Naive B cell (primary cell): ENCODE data around the gene ASCL2. TPM values are rescaled to one million over a fixed set of nuclear protein-coding genes. Genes with fewer than 3 reads are reported as not detected.
A peak's percentile ranks its signal among the peaks of the same experiment; 100 is the strongest.

ENCODE experiments used
- ATAC-seq, 2 donors: fragments of 150-1000 bp; cut with Tn5 transposase; 2 replicates each; pipeline ENCODE4 v1.10.0; 2021; ENCODE audit warnings: low read depth in 2 of 2, mild to moderate bottlenecking in 2 of 2, moderate library complexity in 2 of 2
- DNase-seq: peaks from one replicate; pipeline ENCODE4 v3.0.0; 2022
- H3K27ac Mint-ChIP-seq, 6 donors: one replicate each; pipeline ENCODE4 v1.8.0; 2020 to 2022; ENCODE audit warnings: mild to moderate bottlenecking in 6 of 6, mixed read lengths in 6 of 6, moderate library complexity in 5 of 6, inconsistent platforms in 2 of 6
- H3K27me3 Mint-ChIP-seq, 3 donors: one replicate each; pipeline ENCODE4 v1.8.0; 2021 to 2022; ENCODE audit warnings: mixed read lengths in 3 of 3, mild to moderate bottlenecking in 1 of 3
- H3K36me3 Mint-ChIP-seq, 2 donors: one replicate each; pipeline ENCODE4 v1.8.0; 2020 to 2022; ENCODE audit warnings: mixed read lengths in 2 of 2, inconsistent platforms in 1 of 2, mild to moderate bottlenecking in 1 of 2
- H3K4me1 Mint-ChIP-seq, 3 donors: one replicate each; pipeline ENCODE4 v1.8.0; 2020 to 2022; ENCODE audit warnings: mixed read lengths in 3 of 3, inconsistent platforms in 1 of 3, mild to moderate bottlenecking in 1 of 3, moderate library complexity in 1 of 3
- H3K4me3 Mint-ChIP-seq, 8 donors: one replicate each; pipeline ENCODE4 v1.8.0; 2020 to 2022; ENCODE audit warnings: mild to moderate bottlenecking in 8 of 8, mixed read lengths in 8 of 8, moderate library complexity in 8 of 8, inconsistent platforms in 2 of 8
- H3K9me3 Mint-ChIP-seq, 7 donors: one replicate each; pipeline ENCODE4 v1.8.0; 2020 to 2022; ENCODE audit warnings: mixed read lengths in 7 of 7, mild to moderate bottlenecking in 5 of 7, inconsistent platforms in 2 of 7, moderate library complexity in 1 of 7
- polyA plus RNA-seq, 6 donors: library from polyadenylated mRNA; unstranded; fragments of 300-500 nt; fragmentation: Illumina TruSeq; gene quantifications; one replicate each; pipeline ENCODE4 v1.2.3, GENCODE V29; 2021; ENCODE audit warnings: low read depth in 6 of 6

ASCL2 gene
- polyA plus RNA-seq, 6 donors from 2014 or later, result 0.35 to 1.7 (median 0.60) TPM; not detected in 1

GRCh38 chr11:2263724-2264360 is 6.5 kb downstream of the ASCL2 start:
- DNase-seq, result no peak

GRCh38 chr11:2263071-2263565 is 7.3 kb downstream of the ASCL2 start:
- Mint-ChIP-seq H3K36me3 (no peaks in the 10 kb centered on the region), H3K9me3 (no peaks in the 10 kb centered on the region), H3K4me1 (peaks cover 15 to 32% (median 17%) of the 10 kb centered on the region in 3 donors), H3K27me3 (peaks cover 0 to 4% (median 4%) of the 10 kb centered on the region in 3 donors), H3K27ac (no peak overlapping the region), H3K4me3 (no peak overlapping the region)
- DNase-seq (no peak), ATAC-seq (no peak)

More at GRCh38 chr11:2263724-2264360, 6.5 kb downstream of the ASCL2 start:
- no peak for ATAC-seq
- H3K27me3 Mint-ChIP-seq, result no peaks in the 10 kb centered on the region
- H3K4me3 Mint-ChIP-seq, result no peak overlapping the region
- H3K4me1 Mint-ChIP-seq, result peaks cover 15 to 38% (median 17%) of the 10 kb centered on the region in 3 donors
- no peaks in the 10 kb centered on the region for H3K36me3 Mint-ChIP-seq
- H3K27ac Mint-ChIP-seq, result no peak overlapping the region
- H3K9me3 Mint-ChIP-seq, result no peaks in the 10 kb centered on the region

- no peak overlapping the region for H3K4me3 Mint-ChIP-seq
- H3K27ac Mint-ChIP-seq, result no peak overlapping the region
- DNase-seq (no peak), ATAC-seq (no peak)
- peaks cover 0 to 5% (median 4%) of the 10 kb centered on the region in 3 donors for H3K27me3 Mint-ChIP-seq
- H3K36me3 Mint-ChIP-seq, result no peaks in the 10 kb centered on the region
- H3K4me1 Mint-ChIP-seq, result peaks cover 15 to 26% (median 17%) of the 10 kb centered on the region in 3 donors
- no peaks in the 10 kb centered on the region for H3K9me3 Mint-ChIP-seq
Measured at GRCh38 chr11:2262301-2263070, 7.9 kb downstream of the ASCL2 start.

- Mint-ChIP-seq H3K9me3 (no peaks in the 10 kb centered on the region), H3K36me3 (no peaks in the 10 kb centered on the region), H3K27me3 (peaks cover 0 to 5% (median 4%) of the 10 kb centered on the region in 3 donors)
Measured at GRCh38 chr11:2261436-2262230, 8.8 kb downstream of the ASCL2 start.

GRCh38 chr11:2260491-2261364 is 9.7 kb downstream of the ASCL2 start:
- H3K27me3 Mint-ChIP-seq, result peaks cover 0 to 5% (median 4%) of the 10 kb centered on the region in 3 donors
- no peak overlapping the region for H3K27ac Mint-ChIP-seq
- H3K36me3 Mint-ChIP-seq, result no peaks in the 10 kb centered on the region
- no peak for DNase-seq
- ATAC-seq, result no peak
- H3K9me3 Mint-ChIP-seq, result no peaks in the 10 kb centered on the region
- H3K4me1 Mint-ChIP-seq, result peaks cover 6 to 10% (median 7%) of the 10 kb centered on the region in 3 donors
- H3K4me3 Mint-ChIP-seq, result no peak overlapping the region

More at GRCh38 chr11:2261436-2262230, 8.8 kb downstream of the ASCL2 start:
- H3K4me3 Mint-ChIP-seq, result no peak overlapping the region
- H3K27ac Mint-ChIP-seq, result no peak overlapping the region
- peaks cover 15 to 19% (median 16%) of the 10 kb centered on the region in 3 donors for H3K4me1 Mint-ChIP-seq
- DNase-seq (no peak), ATAC-seq (no peak)

- Mint-ChIP-seq H3K27ac (peak overlapping the region in 1 of 6 donors; percentile 36), H3K27me3 (peaks cover 0 to 5% (median 4%) of the 10 kb centered on the region in 3 donors), H3K36me3 (no peaks in the 10 kb centered on the region), H3K4me1 (peaks cover 0 to 3% (median 0%) of the 10 kb centered on the region in 3 donors), H3K4me3 (no peak overlapping the region), H3K9me3 (peaks cover 0 to 4% (median 0%) of the 10 kb centered on the region in 7 donors)
- DNase-seq (no peak), ATAC-seq (no peak)
Measured at GRCh38 chr11:2259897-2260451, 10.4 kb downstream of the ASCL2 start.

- Mint-ChIP-seq H3K27ac (no peak overlapping the region), H3K4me3 (no peak overlapping the region), H3K36me3 (no peaks in the 10 kb centered on the region), H3K4me1 (peaks cover 0 to 2% (median 0%) of the 10 kb centered on the region in 3 donors), H3K27me3 (peaks cover 0 to 5% (median 4%) of the 10 kb centered on the region in 3 donors), H3K9me3 (peaks cover 0 to 8% (median 2%) of the 10 kb centered on the region in 7 donors)
- DNase-seq (no peak), ATAC-seq (no peak)
Measured at GRCh38 chr11:2259466-2259830, 10.9 kb downstream of the ASCL2 start.

GRCh38 chr11:2258501-2259465 is 11.6 kb downstream of the ASCL2 start:
- no peak for ATAC-seq
- DNase-seq, result no peak
- H3K4me3 Mint-ChIP-seq, result no peak overlapping the region
- H3K27ac Mint-ChIP-seq, result no peak overlapping the region
- H3K36me3 Mint-ChIP-seq, result no peaks in the 10 kb centered on the region
- peaks cover 0 to 2% (median 0%) of the 10 kb centered on the region in 3 donors for H3K4me1 Mint-ChIP-seq
- H3K27me3 Mint-ChIP-seq, result peaks cover 0 to 5% (median 4%) of the 10 kb centered on the region in 3 donors
- H3K9me3 Mint-ChIP-seq, result peaks cover 0 to 8% (median 3%) of the 10 kb centered on the region in 7 donors

GRCh38 chr11:2256951-2257700 is 13.3 kb downstream of the ASCL2 start:
- peak overlapping the region in 1 of 8 donors; percentile 29 for H3K4me3 Mint-ChIP-seq
- peak overlapping the region in 1 of 6 donors; percentile 43 for H3K27ac Mint-ChIP-seq
- H3K27me3 Mint-ChIP-seq, result peaks cover 0 to 5% (median 4%) of the 10 kb centered on the region in 3 donors
- no peak for DNase-seq
- peaks cover 0 to 2% (median 0%) of the 10 kb centered on the region in 3 donors for H3K4me1 Mint-ChIP-seq
- ATAC-seq, result no peak
- no peaks in the 10 kb centered on the region for H3K36me3 Mint-ChIP-seq
- peaks cover 0 to 8% (median 3%) of the 10 kb centered on the region in 7 donors for H3K9me3 Mint-ChIP-seq

- no peak overlapping the region for H3K4me3 Mint-ChIP-seq
- no peak for ATAC-seq
- no peak for DNase-seq
- H3K27me3 Mint-ChIP-seq, result peaks cover 0 to 5% (median 4%) of the 10 kb centered on the region in 3 donors
- peak overlapping the region in 1 of 6 donors; percentile 43 for H3K27ac Mint-ChIP-seq
- no peaks in the 10 kb centered on the region for H3K36me3 Mint-ChIP-seq
- H3K9me3 Mint-ChIP-seq, result peaks cover 0 to 8% (median 3%) of the 10 kb centered on the region in 7 donors
- H3K4me1 Mint-ChIP-seq, result peaks cover 0 to 2% (median 0%) of the 10 kb centered on the region in 3 donors
Measured at GRCh38 chr11:2256293-2256913, 14.0 kb downstream of the ASCL2 start.
